NCI-H187 treated with DMSO at 0.1 percent for 48 hours (cell line): ENCODE measurements around the gene LYVE1.
"Not testable (repeated sequence)": the region's sequence is repeated elsewhere in the genome, so short reads cannot be mapped to it uniquely, and the experiment has no call there.

Source experiments
- DNase-seq: peaks from one replicate; lab custom pipeline; 2025; lab: John Stamatoyannopoulos, UW

Gene LYVE1

GRCh38 chr11:10568486-10568941 is at the start of gene LYVE1:
Gene LYVE1, minus strand, starts transcription at chr11:10568665. Its CDS starts 133 bp downstream, at chr11:10568532.
- DNase-seq, result no peak

DNA sequence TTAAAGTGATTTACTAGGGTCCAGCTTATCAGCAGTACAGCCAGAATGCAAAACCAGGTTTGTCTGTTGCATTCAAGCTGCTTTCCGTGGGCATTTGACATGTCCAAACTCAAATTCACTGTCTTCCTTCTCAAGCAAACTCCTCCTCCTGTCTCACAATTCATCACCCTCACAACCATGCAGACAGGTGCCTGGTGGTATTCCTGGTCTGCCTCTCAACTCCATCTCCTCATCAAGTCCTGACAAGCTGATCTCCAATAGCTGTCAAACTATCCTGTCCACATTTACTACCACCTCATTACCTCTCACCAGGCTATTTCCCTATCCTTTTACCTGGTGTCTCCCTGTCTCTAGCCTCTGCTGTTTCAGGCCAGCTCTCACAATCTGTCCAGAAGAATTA is 49.1 kb upstream of the LYVE1 start:
- no peak for DNase-seq

- no peak for DNase-seq
Observed at GRCh38 chr11:10611979-10612862, 43.8 kb upstream of the LYVE1 start.

DNA sequence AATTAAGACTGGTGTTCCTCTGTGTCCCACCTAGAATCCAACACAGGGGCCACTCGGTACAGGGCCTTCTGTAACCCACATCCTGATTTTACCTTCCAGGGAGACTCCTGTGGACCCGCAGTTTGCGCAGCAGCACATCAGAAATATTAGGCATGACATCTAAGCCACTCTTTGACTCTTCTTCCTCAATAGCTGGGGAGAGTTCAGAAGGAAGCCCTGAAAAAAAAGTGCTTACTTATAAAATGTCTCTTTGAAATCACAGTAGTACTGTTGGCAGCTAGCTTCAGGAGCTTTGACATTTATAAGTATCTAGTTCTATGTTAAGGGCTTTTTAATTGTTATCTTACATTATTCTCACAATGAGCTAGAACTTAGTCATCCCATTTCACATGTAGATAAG is 41.2 kb upstream of the LYVE1 start:
- no peak for DNase-seq

- DNase-seq, result no peak
Observed at GRCh38 chr11:10608584-10608983, 40.1 kb upstream of the LYVE1 start.

DNA sequence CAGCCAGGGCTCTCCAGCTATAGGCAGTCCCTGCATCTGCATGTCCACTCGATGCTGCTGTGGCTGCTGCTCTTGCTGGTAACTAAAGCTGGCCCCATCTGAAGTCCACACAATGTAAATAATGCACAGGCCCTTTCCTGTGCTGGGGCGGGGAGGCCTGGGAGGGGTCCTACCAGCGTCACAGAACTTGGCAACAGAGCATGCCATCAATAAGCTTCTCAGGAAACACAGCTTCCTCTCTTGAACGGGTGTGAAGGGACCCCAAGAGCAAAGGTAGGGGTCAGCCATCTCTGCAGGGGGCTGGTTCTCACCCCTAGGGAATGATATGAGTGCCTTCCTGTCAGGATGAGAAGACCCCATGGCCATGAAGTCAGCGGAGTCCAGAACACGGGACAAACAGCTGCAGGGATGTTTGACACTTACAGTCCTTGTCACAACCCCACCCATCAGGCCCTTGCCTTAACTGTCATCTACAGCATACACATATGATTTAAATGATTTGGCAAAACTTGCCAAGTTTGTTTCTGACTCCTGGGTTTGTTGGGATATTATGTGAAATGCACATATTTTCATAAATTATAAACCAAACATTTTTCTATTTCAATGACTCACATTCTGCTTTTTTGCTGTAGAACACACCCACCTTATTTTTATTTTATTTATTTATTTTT is 39.1 kb upstream of the LYVE1 start:
- no peak for DNase-seq

DNA sequence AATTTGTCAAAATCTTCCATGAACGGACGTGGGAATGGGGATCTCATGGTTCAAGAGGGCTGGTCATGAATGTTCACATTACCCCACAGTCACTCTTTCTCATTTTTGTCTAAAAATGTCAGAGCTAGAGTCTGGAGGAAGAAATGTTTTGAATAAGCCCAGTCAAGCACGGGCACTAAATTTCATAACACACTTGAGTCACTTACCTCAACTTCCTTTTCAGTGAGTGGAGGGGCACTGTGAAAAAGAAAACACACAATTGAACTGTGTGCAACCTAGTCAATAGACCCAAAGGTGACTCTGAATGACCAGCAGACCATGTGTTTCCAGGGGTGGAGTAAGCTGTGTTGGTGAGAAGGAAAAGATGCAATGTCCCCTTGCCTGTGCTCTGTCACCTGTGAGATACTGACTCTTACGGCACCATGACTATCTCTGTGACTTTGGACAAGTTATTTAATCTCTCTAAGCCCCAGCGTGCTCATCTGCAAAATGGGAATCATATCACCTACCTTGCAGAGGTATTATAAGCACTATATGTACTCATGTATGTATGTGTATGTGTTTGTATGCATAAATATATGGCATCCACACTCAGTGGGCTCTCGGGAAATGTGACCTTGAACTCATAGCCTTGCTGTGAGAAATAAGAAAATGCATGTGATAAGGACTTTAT is 38.2 kb upstream of the LYVE1 start:
- no peak for DNase-seq

DNA sequence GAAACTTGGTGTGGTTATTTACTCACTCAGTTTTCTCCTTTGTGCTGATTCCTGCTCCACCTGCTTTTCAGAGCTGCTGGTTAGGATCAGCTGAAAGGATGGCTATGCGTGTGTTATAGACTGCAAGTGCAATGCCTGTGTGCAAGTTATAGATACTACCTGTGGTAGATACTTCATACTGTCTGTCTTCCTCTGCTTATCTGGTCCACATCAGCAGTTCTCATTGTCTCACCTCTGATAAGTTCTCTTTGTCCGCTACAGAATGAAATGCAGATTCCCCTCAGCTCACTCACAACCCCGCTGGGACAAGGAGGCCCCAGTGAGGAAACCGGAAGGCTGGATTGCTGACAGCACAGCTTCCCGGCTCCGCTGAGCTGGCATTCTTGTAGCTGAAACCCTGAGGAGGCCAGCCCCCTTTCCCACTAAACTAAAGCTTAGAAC is 37.5 kb upstream of the LYVE1 start:
- no peak for DNase-seq

DNA sequence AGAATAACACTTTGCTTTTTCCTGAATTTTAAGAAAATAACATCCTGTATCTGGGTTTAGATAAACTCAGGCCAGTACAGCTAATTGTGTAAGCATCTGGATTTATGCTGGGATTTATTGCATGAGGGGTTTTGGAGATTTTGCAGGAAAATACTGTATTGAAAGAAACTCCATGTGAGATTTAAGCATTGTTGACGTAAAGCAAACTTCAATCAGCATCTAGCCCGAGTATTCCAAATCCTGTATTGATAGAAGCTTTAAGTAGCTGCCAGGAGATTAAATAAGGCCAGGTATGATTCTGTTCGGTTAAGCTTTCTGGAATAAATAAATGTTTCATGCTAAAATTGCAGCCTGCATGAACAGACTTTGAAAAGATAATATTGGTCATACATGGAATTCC is 36.3 kb upstream of the LYVE1 start:
- DNase-seq, result no peak

DNA sequence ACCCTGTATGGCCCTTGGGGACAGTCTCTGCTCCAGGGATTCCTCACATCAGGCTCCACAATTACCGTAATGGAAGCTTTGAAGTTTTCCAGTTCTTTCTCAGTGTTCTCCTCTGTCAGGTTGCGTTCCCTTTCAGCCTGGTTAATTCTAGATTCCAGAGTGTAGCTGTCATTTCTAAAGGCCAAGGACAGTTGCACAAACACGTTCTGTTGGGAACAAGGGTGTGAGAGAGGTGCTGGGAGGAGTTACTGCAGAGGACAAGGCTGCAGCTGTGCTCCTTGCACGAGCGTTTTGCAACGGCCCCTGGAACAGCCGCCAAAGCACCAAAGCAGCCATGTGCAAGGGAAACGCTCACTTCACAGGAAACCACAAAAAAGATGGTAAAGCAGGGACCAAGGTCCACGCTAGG is 35.9 kb upstream of the LYVE1 start:
- no peak for DNase-seq

- DNase-seq, result no peak
Observed at GRCh38 chr11:10603721-10604297, 35.3 kb upstream of the LYVE1 start.

GRCh38 chr11:10602945-10603344 is 34.5 kb upstream of the LYVE1 start:
- DNase-seq, result no peak

DNA sequence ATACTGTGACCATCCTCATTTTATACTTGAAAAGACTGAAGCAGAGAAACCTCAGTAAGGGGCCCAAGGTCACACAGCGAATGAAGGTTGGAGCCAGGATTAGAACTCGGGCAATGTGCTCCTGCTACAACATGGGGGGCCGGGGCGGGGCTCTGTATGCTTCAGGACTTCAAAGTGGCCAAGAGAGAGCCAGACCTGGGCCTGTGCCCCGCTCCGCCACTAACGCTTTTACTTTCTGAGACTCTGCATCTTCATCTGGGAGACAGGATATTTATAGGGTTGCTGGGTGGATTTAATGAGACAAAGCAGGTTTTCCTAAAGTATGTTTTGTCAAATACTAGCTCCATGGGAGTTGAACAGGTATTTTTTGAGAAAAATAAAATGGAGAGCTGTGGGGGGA is 33.9 kb upstream of the LYVE1 start:
- no peak for DNase-seq

- no peak for DNase-seq
Observed at GRCh38 chr11:10601837-10602236, 33.4 kb upstream of the LYVE1 start.

DNA sequence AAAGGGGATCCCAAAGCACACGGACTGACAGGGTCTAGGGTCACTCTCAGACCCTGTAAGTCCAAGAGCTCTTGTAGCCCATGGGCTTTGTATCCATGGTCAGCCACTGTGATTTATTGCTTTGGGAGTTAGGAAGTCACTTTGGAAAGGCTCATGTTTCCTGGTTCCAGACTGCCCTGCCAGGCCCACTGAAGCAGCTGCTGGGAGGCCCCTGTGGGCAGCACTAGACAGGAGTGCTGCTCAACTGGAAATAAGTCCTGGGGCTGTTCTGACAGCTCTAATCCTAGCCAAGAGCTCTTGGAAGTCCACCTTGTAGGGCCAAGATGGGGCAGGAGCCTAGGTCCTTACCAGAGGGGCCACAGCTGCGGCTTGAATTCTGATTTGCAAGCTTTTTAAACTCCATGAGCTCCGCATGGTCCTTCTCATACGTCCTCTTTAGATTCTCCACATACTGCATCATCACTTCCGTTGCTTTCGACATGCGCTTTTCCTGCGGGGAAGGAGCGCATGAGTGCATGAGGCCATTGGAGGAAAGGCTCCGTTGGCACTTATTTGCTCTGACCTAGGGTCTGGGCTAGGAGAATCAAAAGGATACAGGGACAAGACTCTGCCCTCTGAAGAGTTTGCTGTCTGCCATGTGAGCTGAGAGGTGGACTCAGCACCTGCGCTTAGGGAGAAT is 32.2 kb upstream of the LYVE1 start:
- DNase-seq, result no peak

DNA sequence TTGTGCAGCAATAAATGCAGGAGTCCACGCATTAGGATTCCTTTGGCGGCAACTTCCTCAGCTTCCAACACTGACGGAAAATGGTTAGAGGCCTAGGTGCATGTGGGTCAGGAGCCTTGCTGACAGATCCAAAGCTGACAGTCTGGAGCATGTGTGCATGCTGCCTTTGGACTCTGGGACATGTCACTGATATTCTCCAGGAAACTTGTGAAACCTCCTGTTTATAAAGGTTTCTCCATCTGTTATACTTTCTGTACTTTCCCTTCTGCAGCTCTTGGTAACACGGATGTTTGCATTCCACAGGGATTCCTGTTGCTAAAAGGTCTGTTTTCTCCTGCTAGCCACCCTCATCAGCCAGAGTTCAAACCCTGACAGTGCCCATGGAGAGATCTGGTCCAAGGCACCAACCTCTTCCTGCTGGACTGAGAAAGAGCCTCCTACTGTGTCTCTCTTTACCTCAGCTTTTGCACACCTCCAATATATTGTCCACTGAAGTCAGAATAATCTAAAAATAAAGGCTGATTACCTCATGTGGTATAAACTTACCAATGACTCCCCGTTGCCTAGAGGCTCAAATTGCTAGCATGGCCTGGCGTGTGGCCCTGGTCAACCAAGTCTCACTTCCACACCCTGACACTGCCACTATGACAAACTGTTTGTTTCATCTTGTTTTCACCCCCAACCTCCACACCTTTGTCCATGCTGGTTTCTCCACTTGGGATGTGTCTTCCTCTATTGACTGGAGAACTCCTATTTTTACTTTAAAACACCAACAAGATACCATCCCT is 31.1 kb upstream of the LYVE1 start:
- no peak for DNase-seq

DNA sequence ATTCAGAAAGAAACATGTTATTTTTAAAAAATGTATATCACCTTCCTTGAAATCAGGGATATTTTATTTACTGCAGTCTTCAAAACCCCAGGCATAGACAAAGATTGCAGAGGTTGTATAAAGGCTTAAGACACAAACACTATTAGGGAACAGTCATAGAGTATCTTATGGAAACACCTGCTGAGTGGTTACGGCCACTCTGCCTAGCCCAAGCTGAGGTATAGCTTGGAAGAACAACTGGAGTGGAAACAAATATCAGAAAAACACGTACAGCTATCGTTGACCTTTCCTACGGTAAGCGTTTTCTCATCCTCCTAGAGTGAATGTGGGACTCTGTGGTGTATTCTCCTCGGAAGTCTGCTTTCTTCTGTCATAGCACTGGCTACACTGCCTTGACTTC is 30.4 kb upstream of the LYVE1 start:
- no peak for DNase-seq

- no peak for DNase-seq
Observed at GRCh38 chr11:10597877-10598351, 29.4 kb upstream of the LYVE1 start.

DNA sequence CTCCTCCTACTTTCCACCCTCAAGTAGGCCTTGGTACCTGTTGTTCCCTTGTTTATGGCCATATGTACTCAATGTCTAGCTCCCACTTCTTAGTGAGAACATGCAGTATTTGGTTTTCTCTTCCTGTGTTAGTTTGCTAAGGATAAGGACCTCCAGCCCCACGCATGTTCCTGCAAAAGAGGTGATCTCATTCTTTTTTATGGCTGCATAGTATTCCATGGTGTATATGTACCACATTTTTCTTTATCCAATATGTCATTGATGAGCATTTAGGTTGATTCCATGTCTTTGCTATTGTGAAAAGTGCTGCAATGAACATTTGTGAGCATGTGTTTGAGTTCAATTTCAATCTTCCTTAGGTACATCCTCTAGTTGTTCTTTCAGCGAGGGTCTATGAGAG is 27.4 kb upstream of the LYVE1 start:
- not testable (repeated sequence) for DNase-seq

DNA sequence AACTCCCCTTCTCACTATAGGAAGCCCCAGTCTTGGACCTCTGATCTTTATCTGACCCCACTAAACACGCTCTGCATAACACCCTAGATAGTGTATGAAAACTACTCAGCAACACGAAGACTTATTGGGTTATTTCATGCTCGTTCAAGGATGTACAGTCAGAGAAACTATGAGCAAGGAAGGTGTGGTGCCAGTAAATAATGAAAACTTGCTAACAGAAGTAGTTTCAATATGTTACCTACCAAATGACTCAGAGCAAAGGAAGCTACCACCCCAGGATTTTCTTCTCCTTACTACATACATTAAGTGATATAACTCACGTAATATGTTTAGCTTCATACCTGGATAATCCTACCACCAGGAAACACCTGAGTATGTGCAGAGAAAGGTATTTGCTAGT is 25.9 kb upstream of the LYVE1 start:
- no peak for DNase-seq

GRCh38 chr11:10592331-10592730 is 23.9 kb upstream of the LYVE1 start:
- no peak for DNase-seq
